ENCODE measurements around the gene PDE1C.

- no peak for TF ChIP-seq CTCF (conservative IDR thresholded peaks at IDR 0.05 in 1 of 2, IDR thresholded peaks at IDR 0.05 in 1 of 2; ENCODE audit: low read depth in 1 of 2, low read length in 2 of 2)
- no peak for TF ChIP-seq EZH2 (IDR thresholded peaks at IDR 0.05; ENCODE audit: low read length, missing control alignments)
These were observed 4.8 kb upstream of the PDE1C start for GRCh38 chr7:32074787-32075585.
